Brain microvascular endothelial cell (primary cell): Measurements from ENCODE around the gene TRIML2.
"Not testable (repeated sequence)": the region's sequence is repeated elsewhere in the genome, so short reads cannot be mapped to it uniquely, and the experiment has no call there.

ENCODE experiments used
- DNase-seq: peaks from one replicate; pipeline ENCODE4 v3.0.0-alpha.2; 2020
- H3K27ac ChIP-seq: fragments of 250-450 bp; sonication (Bioruptor Pico); 2 replicates; pipeline ENCODE4 v1.5.1; 2020; ENCODE audit warnings: mild to moderate bottlenecking, moderate library complexity
- H3K27me3 ChIP-seq: fragments of 250-450 bp; sonication (Bioruptor Pico); replicated peaks from 2 replicates; pipeline ENCODE4 v1.5.1; 2020; ENCODE audit warnings: mild to moderate bottlenecking
- H3K36me3 ChIP-seq: fragments of 250-450 bp; sonication (Bioruptor Pico); replicated peaks from 2 replicates; pipeline ENCODE4 v1.5.1; 2020; ENCODE audit warnings: mild to moderate bottlenecking
- H3K4me3 ChIP-seq: 2 replicates; pipeline ENCODE4 v1.5.1; 2011; ENCODE audit warnings: low read depth, mild to moderate bottlenecking, control low read depth, low read length, moderate library complexity
- CTCF ChIP-seq: IDR thresholded peaks from 2 replicates; pipeline ENCODE4 v1.5.1; 2011; ENCODE audit warnings: low read depth, mild to moderate bottlenecking, moderate library complexity, low read length, control low read depth, inconsistent platforms; ENCODE audit errors: missing control alignments
- in situ Hi-C: cut with HindIII; loops from 2 replicates; pipeline ENCODE4 v1.10.0; 2017; ENCODE audit warnings: low sequenced_read_pairs, low pct_ligation_motif_present

Gene TRIML2

GRCh38 chr4:188061083-188061482 is 48.3 kb downstream of the TRIML2 start:
- Histone ChIP-seq H3K4me3 (no peak overlapping the region), H3K36me3 (no peaks in the 10 kb centered on the region), H3K27ac (no peak overlapping the region), H3K27me3 (no peaks in the 10 kb centered on the region)
- in situ Hi-C loops: no loop called here
- no peak for DNase-seq
- no peak for TF ChIP-seq CTCF

GRCh38 chr4:188053302-188053701 is 56.1 kb downstream of the TRIML2 start:
- no peak overlapping the region for H3K4me3 ChIP-seq
- no peak for DNase-seq
- in situ Hi-C loops: no loop called here
- H3K27me3 ChIP-seq: no peaks in the 10 kb centered on the region
- no peak overlapping the region for H3K27ac ChIP-seq
- no peak for TF ChIP-seq CTCF
- no peaks in the 10 kb centered on the region for H3K36me3 ChIP-seq

- in situ Hi-C loops: no loop called here
- Histone ChIP-seq H3K27ac (no peak overlapping the region), H3K27me3 (no peaks in the 10 kb centered on the region), H3K4me3 (no peak overlapping the region), H3K36me3 (no peaks in the 10 kb centered on the region)
- no peak for TF ChIP-seq CTCF
- DNase-seq: no peak
These were observed 62.7 kb downstream of the TRIML2 start for GRCh38 chr4:188046657-188047056.

GRCh38 chr4:188045461-188045860 is 63.9 kb downstream of the TRIML2 start:
- H3K36me3 ChIP-seq, H3K27ac ChIP-seq, DNase-seq, in situ Hi-C loops, H3K4me3 ChIP-seq, H3K27me3 ChIP-seq: not testable (repeated sequence)

GRCh38 chr4:188043154-188043553 is 66.2 kb downstream of the TRIML2 start:
- Histone ChIP-seq H3K27me3 (no peaks in the 10 kb centered on the region), H3K27ac (no peak overlapping the region), H3K36me3 (no peaks in the 10 kb centered on the region), H3K4me3 (no peak overlapping the region)
- in situ Hi-C loops: no loop called here
- no peak for DNase-seq
- no peak for TF ChIP-seq CTCF

- Histone ChIP-seq H3K27me3 (no peaks in the 10 kb centered on the region), H3K4me3 (no peak overlapping the region), H3K36me3 (no peaks in the 10 kb centered on the region), H3K27ac (no peak overlapping the region)
- in situ Hi-C loops: no loop called here
- no peak for DNase-seq
- TF ChIP-seq CTCF: no peak
These were observed 67.2 kb downstream of the TRIML2 start for GRCh38 chr4:188042191-188042590.
